Calu3 (cell line): ENCODE measurements around the gene NCR3LG1. TPM values are rescaled to one million over a fixed set of nuclear protein-coding genes. Genes with fewer than 3 reads are reported as not detected.
A peak's percentile ranks its signal among the peaks of the same experiment; 100 is the strongest.

Experiments
- BruUV-seq: library from RNA; stranded (reverse); fragments of 400-500 nt; replicated peaks from 2 replicates; lab custom pipeline; 2021; lab: Mats Ljungman, UMichigan
- CTCF ChIA-PET: fragments of 300-600 bp; sonication (Branson Sonifier 250); formaldehyde crosslinking; loops from one replicate; lab custom pipeline; 2022; ENCODE audit warnings: antibody characterized with exemption; lab: Charles Lee
- DNase-seq: peaks from one replicate; pipeline ENCODE4 v3.0.0; 2022
- H3K27ac Mint-ChIP-seq: one replicate; pipeline ENCODE4 v1.8.0; 2022; ENCODE audit warnings: mixed read lengths; ENCODE audit not compliant: unreplicated experiment
- H3K27me3 Mint-ChIP-seq: one replicate; pipeline ENCODE4 v1.8.0; 2022; ENCODE audit warnings: mixed read lengths; ENCODE audit not compliant: unreplicated experiment
- H3K36me3 Mint-ChIP-seq: one replicate; pipeline ENCODE4 v1.8.0; 2022; ENCODE audit warnings: mild to moderate bottlenecking, moderate library complexity, mixed read lengths; ENCODE audit not compliant: insufficient read depth, unreplicated experiment
- H3K4me1 Mint-ChIP-seq: one replicate; pipeline ENCODE4 v1.8.0; 2022; ENCODE audit warnings: mild to moderate bottlenecking, low read depth, mixed read lengths; ENCODE audit not compliant: unreplicated experiment
- H3K4me3 Mint-ChIP-seq: one replicate; pipeline ENCODE4 v1.8.0; 2022; ENCODE audit warnings: mild to moderate bottlenecking, low read depth, moderate library complexity, mixed read lengths; ENCODE audit not compliant: unreplicated experiment
- H3K9me3 Mint-ChIP-seq: one replicate; pipeline ENCODE4 v1.8.0; 2022; ENCODE audit warnings: low read depth, mixed read lengths; ENCODE audit not compliant: unreplicated experiment
- intact Hi-C: fragments of 100-400 bp; cut with micrococcal nuclease; formaldehyde crosslinking; loops from one replicate; pipeline ENCODE4 v1.10.0; 2022; ENCODE audit not compliant: unreplicated experiment
- total RNA-seq: library from RNA; stranded (reverse); gene quantifications from 2 replicates; pipeline ENCODE4 v1.2.3, GENCODE V29; 2022
- TF ChIP-seq, protein P1 (sequence below): fragments of 200-600 bp; IDR thresholded peaks from one replicate; pipeline ENCODE4 v1.8.0; 2022; ENCODE audit warnings: antibody characterized with exemption; ENCODE audit not compliant: unreplicated experiment

Gene NCR3LG1
- total RNA-seq, 1 experiment from 2014 or later = 3.1 TPM

DNA sequence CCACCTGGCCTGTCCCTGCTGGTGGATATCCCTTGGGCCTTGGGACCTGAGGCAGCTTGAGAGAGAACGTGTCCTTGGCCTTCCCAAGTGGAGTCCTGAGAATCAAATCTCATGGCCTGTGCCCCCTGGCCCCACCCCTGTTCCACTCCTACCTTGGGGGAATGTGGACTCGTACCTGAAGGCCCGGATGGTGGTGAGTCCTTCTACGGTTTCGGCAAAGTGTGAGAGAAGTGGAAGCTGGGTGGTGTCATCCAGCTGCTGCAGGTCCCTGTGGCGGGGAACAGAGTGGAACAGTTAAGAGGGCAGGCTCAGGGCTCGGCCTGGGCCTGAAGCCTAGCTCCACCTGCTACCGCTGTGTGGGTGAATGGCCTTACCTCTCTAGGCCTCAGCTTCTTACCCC is 50.9 kb downstream of the NCR3LG1 start:
- CTCF ChIA-PET = no interaction called here
- Mint-ChIP-seq H3K36me3 (no peaks in the 10 kb centered on the region), H3K4me1 (peaks cover 25% of the 10 kb centered on the region), H3K4me3 (no peak overlapping the region), H3K27me3 (no peaks in the 10 kb centered on the region), H3K9me3 (peaks cover 3% of the 10 kb centered on the region), H3K27ac (no peak overlapping the region)
- TF ChIP-seq, protein P1, sequence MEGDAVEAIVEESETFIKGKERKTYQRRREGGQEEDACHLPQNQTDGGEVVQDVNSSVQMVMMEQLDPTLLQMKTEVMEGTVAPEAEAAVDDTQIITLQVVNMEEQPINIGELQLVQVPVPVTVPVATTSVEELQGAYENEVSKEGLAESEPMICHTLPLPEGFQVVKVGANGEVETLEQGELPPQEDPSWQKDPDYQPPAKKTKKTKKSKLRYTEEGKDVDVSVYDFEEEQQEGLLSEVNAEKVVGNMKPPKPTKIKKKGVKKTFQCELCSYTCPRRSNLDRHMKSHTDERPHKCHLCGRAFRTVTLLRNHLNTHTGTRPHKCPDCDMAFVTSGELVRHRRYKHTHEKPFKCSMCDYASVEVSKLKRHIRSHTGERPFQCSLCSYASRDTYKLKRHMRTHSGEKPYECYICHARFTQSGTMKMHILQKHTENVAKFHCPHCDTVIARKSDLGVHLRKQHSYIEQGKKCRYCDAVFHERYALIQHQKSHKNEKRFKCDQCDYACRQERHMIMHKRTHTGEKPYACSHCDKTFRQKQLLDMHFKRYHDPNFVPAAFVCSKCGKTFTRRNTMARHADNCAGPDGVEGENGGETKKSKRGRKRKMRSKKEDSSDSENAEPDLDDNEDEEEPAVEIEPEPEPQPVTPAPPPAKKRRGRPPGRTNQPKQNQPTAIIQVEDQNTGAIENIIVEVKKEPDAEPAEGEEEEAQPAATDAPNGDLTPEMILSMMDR = no peak
- intact Hi-C loops = no loop called here
- BruUV-seq = no TSS peak
- no peak for DNase-seq

GRCh38 chr11:17403980-17404759 is 52.6 kb downstream of the NCR3LG1 start:
- Mint-ChIP-seq H3K4me3 (no peak overlapping the region), H3K9me3 (peaks cover 3% of the 10 kb centered on the region), H3K27me3 (no peaks in the 10 kb centered on the region), H3K27ac (no peak overlapping the region), H3K4me1 (peaks cover 15% of the 10 kb centered on the region), H3K36me3 (no peaks in the 10 kb centered on the region)
- BruUV-seq = no TSS peak
- intact Hi-C loops = no loop called here
- CTCF ChIA-PET = interaction anchor here (0.7 kb wide), 1 partner anchor 37 kb away, joined by 3 read pairs; no protein-coding TSS in a partner anchor
- TF ChIP-seq, protein P1 = no peak
- no peak for DNase-seq

DNA sequence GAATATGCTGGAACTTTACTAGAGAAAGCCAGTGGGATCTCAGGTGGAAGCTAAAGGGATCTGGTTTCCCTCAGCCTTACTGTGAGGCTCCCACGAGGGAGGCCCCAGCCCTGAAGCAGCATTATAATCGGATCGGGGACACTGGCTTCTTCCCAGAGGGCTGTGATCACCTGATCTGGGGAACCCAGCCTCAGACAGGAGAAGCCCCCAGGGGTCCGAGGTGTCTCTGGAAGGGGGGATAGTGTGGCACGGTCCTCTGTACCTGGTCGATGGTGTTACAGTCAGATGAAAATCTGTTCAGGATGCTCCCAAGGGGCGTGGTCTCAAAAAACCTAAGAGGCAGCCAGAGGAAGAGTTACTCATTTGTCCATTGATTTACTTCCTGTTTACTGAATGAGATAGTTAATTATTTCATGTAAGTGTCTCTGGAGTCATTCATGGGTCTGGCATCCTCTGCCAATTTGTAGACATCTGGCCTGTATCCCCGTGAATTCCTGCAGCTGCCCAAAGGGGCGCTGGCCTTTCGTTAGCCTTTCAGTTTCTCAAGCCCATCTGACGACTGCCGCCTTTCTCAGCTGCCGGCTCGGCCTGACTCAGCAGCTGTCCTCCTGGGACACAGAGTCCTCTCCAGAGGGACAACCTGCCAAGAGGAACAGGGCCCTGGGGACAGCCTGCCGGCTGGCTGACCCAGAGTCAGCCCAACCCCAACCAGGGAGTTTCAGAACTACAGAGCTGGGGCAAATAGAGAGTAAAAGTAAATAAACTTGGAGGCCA is 53.8 kb downstream of the NCR3LG1 start:
- Mint-ChIP-seq H3K9me3 (no peaks in the 10 kb centered on the region), H3K4me1 (peaks cover 9% of the 10 kb centered on the region), H3K27me3 (peaks cover 1% of the 10 kb centered on the region), H3K27ac (no peak overlapping the region), H3K4me3 (peak overlapping the region; percentile 26), H3K36me3 (no peaks in the 10 kb centered on the region)
- BruUV-seq = no TSS peak
- CTCF ChIA-PET = interaction anchor here (0.6 to 1.4 kb wide), 3 partner anchors 17 to 713 kb away, joined by 3 to 5 read pairs (median 5); partner anchors contain the start of gene KCNJ11
- intact Hi-C loops = no loop called here
- TF ChIP-seq, protein P1 = no peak
- DNase-seq = peak; percentile 60

GRCh38 chr11:17406082-17406817 is 54.6 kb downstream of the NCR3LG1 start:
- CTCF ChIA-PET = interaction anchor here (0.6 to 1.4 kb wide), 3 partner anchors 17 to 712 kb away, joined by 3 to 5 read pairs (median 5); partner anchors contain the start of gene KCNJ11
- peaks cover 10% of the 10 kb centered on the region for H3K27me3 Mint-ChIP-seq

More at GRCh38 chr11:17406082-17406817, 54.6 kb downstream of the NCR3LG1 start:
- no peaks in the 10 kb centered on the region for H3K9me3 Mint-ChIP-seq
- peak overlapping the region; percentile 26 for H3K4me3 Mint-ChIP-seq
- no peaks in the 10 kb centered on the region for H3K36me3 Mint-ChIP-seq
- TF ChIP-seq, protein P1 = no peak
- no peak for DNase-seq
- peaks cover 16% of the 10 kb centered on the region for H3K4me1 Mint-ChIP-seq
- no TSS peak for BruUV-seq
- H3K27ac Mint-ChIP-seq = no peak overlapping the region
- intact Hi-C loops = no loop called here
